GM18526 (cell line): ENCODE results near the gene GPC6.

Experiments
- POLR2A ChIP-seq: IDR thresholded peaks from 3 replicates; pipeline ENCODE4 v1.6.1; 2011; ENCODE audit not compliant: insufficient read length; ENCODE audit errors: extremely low read depth

GPC6 gene

GRCh38 chr13:94061301-94061700 lies 834.7 kb downstream of the GPC6 start:
- TF ChIP-seq POLR2A, result no peak

- no peak for TF ChIP-seq POLR2A
Measured at GRCh38 chr13:94063096-94063495, 836.5 kb downstream of the GPC6 start.

DNA sequence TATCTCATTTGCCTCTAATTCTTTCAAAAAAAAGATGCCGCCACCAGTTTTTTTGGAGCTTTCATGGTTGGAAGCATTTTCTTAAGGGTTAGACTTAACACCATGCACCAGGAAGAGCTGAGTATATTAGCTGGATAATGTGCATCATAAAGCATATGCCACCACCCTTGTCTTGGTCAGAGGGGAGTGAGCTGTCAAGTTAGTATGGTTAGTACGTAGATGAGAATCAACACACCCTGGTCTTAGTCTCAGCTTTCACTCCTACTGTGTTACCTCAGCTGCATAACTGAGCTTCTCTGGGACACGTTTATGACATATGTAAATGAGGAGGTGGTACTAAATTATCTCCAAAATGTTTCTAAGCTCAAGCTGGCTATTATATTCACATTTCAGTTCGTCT lies 837.2 kb downstream of the GPC6 start:
- TF ChIP-seq POLR2A, result no peak

DNA sequence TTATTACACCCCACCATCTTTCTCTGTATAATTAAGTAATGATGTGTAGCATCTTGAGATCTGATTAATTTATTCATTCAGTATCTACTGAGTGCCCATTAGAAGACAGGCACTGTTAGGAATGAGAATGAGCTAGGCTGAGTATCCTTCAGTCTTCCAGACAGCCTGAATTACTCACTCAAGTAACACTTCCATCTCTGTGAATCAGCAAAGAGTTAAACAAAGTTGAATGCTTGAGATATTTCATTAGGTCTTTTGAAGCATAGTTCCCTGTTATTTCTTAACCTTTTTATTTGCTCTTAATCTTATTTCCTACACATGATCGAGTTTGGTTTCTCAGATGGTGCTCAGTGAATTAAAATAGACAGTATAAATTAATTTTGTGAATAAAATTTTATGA lies 839.1 kb downstream of the GPC6 start:
- no peak for TF ChIP-seq POLR2A

GRCh38 chr13:94073007-94073744 lies 846.6 kb downstream of the GPC6 start:
- TF ChIP-seq POLR2A, result no peak

GRCh38 chr13:94079876-94080275 lies 853.3 kb downstream of the GPC6 start:
- TF ChIP-seq POLR2A, result no peak

DNA sequence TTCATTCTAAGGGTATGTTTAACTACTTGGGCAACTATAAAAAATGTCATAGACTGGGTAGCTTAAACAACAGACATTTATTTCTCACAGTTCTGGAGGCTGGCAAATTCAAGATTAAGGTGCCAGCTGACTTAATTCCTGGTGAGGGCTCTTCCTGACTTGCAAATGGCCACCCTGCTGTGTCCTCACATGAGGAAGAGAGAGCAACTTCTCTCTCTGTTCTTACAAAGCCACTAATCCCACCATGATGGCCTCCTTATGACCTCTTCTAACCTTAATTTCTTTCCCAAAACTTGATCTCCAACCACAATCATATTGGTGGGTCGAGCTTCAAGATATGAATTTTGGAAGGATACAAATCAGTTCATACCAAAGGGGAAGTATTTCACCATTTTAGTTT lies 853.9 kb downstream of the GPC6 start:
- no peak for TF ChIP-seq POLR2A

DNA sequence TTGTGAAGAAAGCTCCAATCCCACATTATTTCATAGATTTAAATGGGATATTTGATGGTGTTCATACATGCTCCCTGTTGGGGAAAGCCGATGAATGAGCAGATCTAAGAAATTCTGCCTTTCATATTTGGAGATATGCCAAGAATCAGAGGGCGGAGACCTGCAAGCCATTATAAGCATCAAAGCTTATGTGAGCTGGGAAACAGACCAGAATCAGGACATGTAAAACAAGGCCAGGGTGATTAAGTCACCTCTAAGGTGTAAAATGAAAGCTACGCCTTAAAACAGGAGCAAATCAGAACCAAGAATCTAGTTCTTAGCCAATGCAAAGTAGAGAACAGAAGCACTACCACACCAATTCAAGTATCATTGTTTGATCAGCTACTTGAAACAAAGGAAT lies 860.5 kb downstream of the GPC6 start:
- no peak for TF ChIP-seq POLR2A

- no peak for TF ChIP-seq POLR2A
Measured at GRCh38 chr13:94088742-94089141, 862.1 kb downstream of the GPC6 start.

DNA sequence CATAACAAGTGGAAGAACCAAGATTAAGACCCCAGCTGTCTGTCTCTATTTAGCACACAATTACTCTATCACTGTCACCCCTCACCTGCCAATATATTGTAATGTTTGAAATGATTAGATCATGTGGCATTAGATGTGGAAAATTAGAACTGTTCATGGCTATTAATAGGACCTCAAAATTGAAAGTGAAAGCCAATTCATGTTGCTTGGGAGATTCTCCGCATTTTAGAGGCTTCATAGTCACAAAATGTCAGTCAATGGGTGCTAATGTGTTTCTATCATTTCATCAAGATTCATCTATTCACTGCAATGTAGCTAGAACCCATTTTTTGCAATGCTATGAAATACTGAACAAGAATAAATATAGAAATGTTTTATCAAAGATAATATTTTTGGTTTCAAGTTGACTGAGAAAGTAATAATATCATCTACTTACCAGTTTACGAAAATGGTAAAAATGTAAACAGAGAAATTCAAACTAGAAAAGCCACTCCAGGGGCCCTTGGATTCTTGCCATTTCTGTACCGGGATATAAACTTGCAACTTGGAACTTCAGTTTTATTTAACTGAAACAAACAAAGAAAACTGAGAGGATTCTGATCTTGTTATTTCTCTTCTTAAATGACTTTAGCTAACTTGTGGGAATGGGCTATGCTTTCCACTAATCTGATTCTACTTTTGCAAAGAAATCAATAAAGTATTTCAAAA lies 864.3 kb downstream of the GPC6 start:
- no peak for TF ChIP-seq POLR2A

DNA sequence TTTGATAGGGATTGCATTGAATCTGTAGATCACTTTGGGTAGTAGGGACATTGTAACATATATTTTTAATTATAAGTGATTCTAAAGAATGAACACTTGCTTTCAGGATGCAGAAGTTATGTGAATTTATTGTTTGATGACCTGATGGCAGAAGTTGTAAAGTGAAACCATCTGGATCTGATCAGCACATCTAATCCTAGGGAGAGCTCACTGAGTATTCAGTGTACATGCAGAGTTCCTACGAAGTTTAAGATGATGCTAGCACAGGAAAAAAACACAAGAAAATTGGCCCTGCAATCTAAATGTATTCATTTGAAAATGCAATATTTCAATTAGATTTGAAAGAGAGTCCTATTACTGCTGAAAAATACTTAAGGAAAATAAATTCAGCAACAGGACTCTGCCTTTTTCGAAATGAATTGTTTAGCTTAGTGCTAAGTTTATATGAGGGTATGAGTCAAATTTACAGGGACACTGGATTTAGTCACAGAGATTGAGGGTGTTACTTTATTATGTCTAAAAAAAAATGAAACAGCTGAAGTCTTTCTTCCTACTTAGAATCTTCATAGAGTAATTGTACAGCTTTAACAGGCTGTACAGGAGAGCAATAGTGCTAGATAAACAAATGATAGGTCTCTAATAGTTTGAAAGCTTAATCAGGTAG lies 867.2 kb downstream of the GPC6 start:
- no peak for TF ChIP-seq POLR2A

- TF ChIP-seq POLR2A, result no peak
Measured at GRCh38 chr13:94109715-94110374, 883.2 kb downstream of the GPC6 start.

DNA sequence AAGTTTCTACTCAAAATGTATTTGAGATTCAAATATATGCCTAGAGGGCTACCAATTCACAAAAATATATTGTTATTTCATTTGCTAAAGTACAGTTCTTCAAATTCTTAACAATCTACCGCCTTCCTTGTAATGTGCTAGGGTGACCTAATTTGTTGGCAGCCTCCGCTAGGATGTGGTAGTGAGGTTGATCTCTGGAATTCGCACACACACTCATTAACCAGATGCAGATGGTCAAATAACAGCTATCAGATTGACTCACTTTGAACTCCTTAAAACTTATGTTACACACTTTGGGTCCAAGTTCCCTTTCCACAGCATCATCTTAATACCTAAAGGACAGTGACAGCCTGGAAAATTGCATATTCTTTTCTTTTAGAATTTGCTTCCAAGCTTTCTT lies 885.6 kb downstream of the GPC6 start:
- no peak for TF ChIP-seq POLR2A

DNA sequence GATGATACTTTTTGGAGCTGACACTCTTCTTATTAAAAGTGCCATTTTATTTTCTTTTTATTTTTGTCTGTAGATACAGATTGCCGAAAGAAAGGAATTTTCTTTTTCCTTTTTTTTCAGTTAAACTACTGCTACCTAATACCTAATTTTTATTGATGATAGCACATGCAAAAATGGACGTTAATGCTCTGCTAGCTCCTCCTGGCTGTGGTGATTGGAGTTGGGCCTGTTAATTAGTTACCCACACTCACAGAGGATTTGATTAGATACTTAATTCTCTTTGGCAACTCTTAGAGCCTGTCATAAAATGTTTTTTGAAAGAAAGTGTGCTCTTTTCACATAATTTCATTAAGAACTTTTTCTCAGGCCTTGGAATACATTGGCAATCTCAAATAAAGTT lies 886.1 kb downstream of the GPC6 start:
- no peak for TF ChIP-seq POLR2A

DNA sequence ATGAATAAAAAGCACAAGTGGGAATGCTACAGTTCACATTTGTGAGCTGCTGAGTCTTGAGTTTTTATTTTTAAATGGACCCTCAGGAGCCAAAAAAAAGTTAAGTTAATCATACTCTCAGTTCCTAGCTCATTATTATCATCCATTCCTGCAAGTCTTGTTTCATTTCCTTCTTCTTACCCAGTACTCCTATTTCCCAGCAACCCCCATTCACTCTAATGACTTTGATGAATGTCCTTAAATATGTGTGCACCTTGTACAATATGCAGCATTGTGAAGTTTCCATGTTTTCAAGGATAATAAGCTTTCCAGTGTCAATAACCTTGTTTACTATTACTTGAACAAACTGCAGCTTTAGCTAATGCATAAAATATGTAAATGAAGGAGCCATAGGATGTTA lies 886.6 kb downstream of the GPC6 start:
- TF ChIP-seq POLR2A, result no peak

GRCh38 chr13:94114166-94114565 lies 887.6 kb downstream of the GPC6 start:
- TF ChIP-seq POLR2A, result no peak

- TF ChIP-seq POLR2A, result no peak
Measured at GRCh38 chr13:94115054-94115453, 888.4 kb downstream of the GPC6 start.
